Neural crest cell (in vitro differentiated cells): Measurements from ENCODE around the gene CD163L1. TPM values are rescaled to one million over a fixed set of nuclear protein-coding genes. Genes with fewer than 3 reads are reported as not detected.

Experiments
- DNase-seq: peaks from one replicate; pipeline ENCODE4 v3.0.0; 2021; ENCODE audit warnings: low read depth, mixed read lengths, low spot score
- H3K27ac Mint-ChIP-seq: one replicate; pipeline ENCODE4 v1.8.0; 2021; ENCODE audit warnings: mild to moderate bottlenecking, mixed read lengths; ENCODE audit not compliant: unreplicated experiment
- H3K27me3 Mint-ChIP-seq: 2 replicates; pipeline ENCODE4 v1.8.0; 2021; ENCODE audit warnings: low read depth, mild to moderate bottlenecking, mixed read lengths
- H3K36me3 Mint-ChIP-seq: 2 replicates; pipeline ENCODE4 v1.8.0; 2021; ENCODE audit warnings: low read depth, mild to moderate bottlenecking, mixed read lengths
- H3K4me1 Mint-ChIP-seq: 2 replicates; pipeline ENCODE4 v1.8.0; 2021; ENCODE audit warnings: mixed read lengths
- H3K4me3 Mint-ChIP-seq: one replicate; pipeline ENCODE4 v1.8.0; 2021; ENCODE audit warnings: mild to moderate bottlenecking, mixed read lengths
- H3K9me3 Mint-ChIP-seq: 2 replicates; pipeline ENCODE4 v1.8.0; 2021; ENCODE audit warnings: mixed read lengths
- CTCF ChIP-seq: fragments of 200-600 bp; sonication (generic); conservative IDR thresholded peaks from 2 replicates; pipeline ENCODE4 v1.5.0; 2021; ENCODE audit warnings: antibody characterized with exemption, mild to moderate bottlenecking
- total RNA-seq: library from RNA; stranded (reverse); gene quantifications from 2 replicates; pipeline ENCODE4 v1.2.1, GENCODE V29; 2021

Gene CD163L1
- total RNA-seq, 1 donor from 2014 or later = 1.2 TPM

- TF ChIP-seq CTCF = no peak
- Mint-ChIP-seq H3K27me3 (peaks cover 7% of the 10 kb centered on the region), H3K27ac (no peak overlapping the region), H3K4me3 (no peak overlapping the region), H3K9me3 (peaks cover 2% of the 10 kb centered on the region), H3K36me3 (no peaks in the 10 kb centered on the region), H3K4me1 (no peaks in the 10 kb centered on the region)
- DNase-seq = no peak
These were observed 81.2 kb downstream of the CD163L1 start for GRCh38 chr12:7362734-7363133.

GRCh38 chr12:7361265-7361664, 82.7 kb downstream of the CD163L1 start:
- no peak for TF ChIP-seq CTCF
- H3K36me3 Mint-ChIP-seq = no peaks in the 10 kb centered on the region
- no peaks in the 10 kb centered on the region for H3K4me1 Mint-ChIP-seq
- no peak overlapping the region for H3K4me3 Mint-ChIP-seq
- H3K9me3 Mint-ChIP-seq = peaks cover 2% of the 10 kb centered on the region
- H3K27me3 Mint-ChIP-seq = peaks cover 7% of the 10 kb centered on the region
- DNase-seq = no peak
- no peak overlapping the region for H3K27ac Mint-ChIP-seq

GRCh38 chr12:7354529-7354928, 89.4 kb downstream of the CD163L1 start:
- no peak overlapping the region for H3K27ac Mint-ChIP-seq
- H3K36me3 Mint-ChIP-seq = no peaks in the 10 kb centered on the region
- no peak overlapping the region for H3K4me3 Mint-ChIP-seq
- DNase-seq = no peak
- H3K9me3 Mint-ChIP-seq = no peaks in the 10 kb centered on the region
- TF ChIP-seq CTCF = no peak
- no peaks in the 10 kb centered on the region for H3K4me1 Mint-ChIP-seq
- H3K27me3 Mint-ChIP-seq = peaks cover 2% of the 10 kb centered on the region

GRCh38 chr12:7352661-7353060, 91.3 kb downstream of the CD163L1 start:
- no peak for TF ChIP-seq CTCF
- Mint-ChIP-seq H3K4me3 (no peak overlapping the region), H3K4me1 (no peaks in the 10 kb centered on the region), H3K27me3 (peaks cover 2% of the 10 kb centered on the region), H3K9me3 (no peaks in the 10 kb centered on the region), H3K36me3 (no peaks in the 10 kb centered on the region), H3K27ac (no peak overlapping the region)
- DNase-seq = no peak

- peaks cover 4% of the 10 kb centered on the region for H3K4me1 Mint-ChIP-seq
- H3K27ac Mint-ChIP-seq = no peak overlapping the region
- H3K36me3 Mint-ChIP-seq = no peaks in the 10 kb centered on the region
- no peak for DNase-seq
- peaks cover 2% of the 10 kb centered on the region for H3K27me3 Mint-ChIP-seq
- H3K9me3 Mint-ChIP-seq = no peaks in the 10 kb centered on the region
- H3K4me3 Mint-ChIP-seq = no peak overlapping the region
- TF ChIP-seq CTCF = no peak
These were observed 92.8 kb downstream of the CD163L1 start for GRCh38 chr12:7351177-7351576.

GRCh38 chr12:7349418-7349817, 94.5 kb downstream of the CD163L1 start:
- no peaks in the 10 kb centered on the region for H3K36me3 Mint-ChIP-seq
- peaks cover 2% of the 10 kb centered on the region for H3K27me3 Mint-ChIP-seq
- TF ChIP-seq CTCF = no peak
- DNase-seq = no peak
- H3K27ac Mint-ChIP-seq = no peak overlapping the region
- peaks cover 5% of the 10 kb centered on the region for H3K4me1 Mint-ChIP-seq
- peaks cover 3% of the 10 kb centered on the region for H3K9me3 Mint-ChIP-seq
- H3K4me3 Mint-ChIP-seq = no peak overlapping the region
